Ovary (tissue), 9 donors: ENCODE results near the gene WDR41. TPM values are rescaled to one million over a fixed set of nuclear protein-coding genes. Genes with fewer than 3 reads are reported as not detected.
"Not testable (repeated sequence)": the region's sequence is repeated elsewhere in the genome, so short reads cannot be mapped to it uniquely, and the experiment has no call there.

Source experiments
- DNase-seq, 5 donors: peaks; one replicate each; pipeline ENCODE4 v3.0.0-alpha.2; 2019 to 2020
- H3K27ac ChIP-seq, 2 donors: fragments of 200-600 bp; one replicate each; pipeline versions ENCODE4 v1.5.1 to v1.8.0; 2019 to 2022
- H3K27me3 ChIP-seq: fragments of 200-600 bp; one replicate; pipeline ENCODE4 v1.8.0; 2022
- H3K36me3 ChIP-seq: fragments of 200-600 bp; sonication (generic); one replicate; pipeline ENCODE4 v1.5.1; 2019
- H3K4me1 ChIP-seq: one replicate; pipeline ENCODE4 v1.8.1; 2013; ENCODE audit warnings: mild to moderate bottlenecking, moderate library complexity; ENCODE audit not compliant: insufficient read depth
- H3K4me3 ChIP-seq: fragments of 200-600 bp; sonication (generic); one replicate; pipeline ENCODE4 v1.5.1; 2017
- H3K9me3 ChIP-seq, 2 donors: fragments of 200-600 bp in 1 of 2; sonication (generic) in 1 of 2; one replicate each; pipeline versions ENCODE4 v1.5.1 to v1.8.1; 2013 to 2019; ENCODE audit warnings: mild to moderate bottlenecking in 1 of 2, moderate library complexity in 1 of 2
- EP300 ChIP-seq: sonication (generic); formaldehyde crosslinking; IDR thresholded peaks from one replicate; pipeline ENCODE4 v1.6.1; 2017; ENCODE audit warnings: antibody characterized with exemption
- POLR2A ChIP-seq: fragments of 450-650 bp; IDR thresholded peaks from one replicate; pipeline ENCODE4 v1.6.1; 2017; ENCODE audit warnings: antibody characterized with exemption, mild to moderate bottlenecking, moderate library complexity
- WGBS, 3 donors: extraction: QIAGEN DNeasy Blood & Tissue Kit in 1 of 3; methylation state at CpG; one replicate each; pipeline versions ENCODE4 v1.1.5 to v1.1.7; 2013 to 2017; 5-methylcytosine and 5-hydroxymethylcytosine counted together
- intact Hi-C, 4 donors: fragments of 100-400 bp; cut with DNase I; formaldehyde crosslinking; loops; one replicate each; pipeline versions ENCODE4 v1.11.0 to v1.15.1; 2022 to 2023
- polyA plus RNA-seq, 2 donors: library from polyadenylated mRNA; stranded (reverse); fragments of 200-250 nt in 1 of 2; fragments of 350-450 nt in 1 of 2; fragmentation: Illumina TruSeq in 1 of 2; extraction: RNeasy Lipid Tissue Mini Kit (QIAGEN cat#74804) in 1 of 2; gene quantifications; one replicate each; pipeline ENCODE4 v1.2.3, GENCODE V29; 2013 to 2014
- total RNA-seq, 7 donors: library from RNA; depleted of rRNA in 2 of 7; stranded (reverse); fragments of >200 nt in 2 of 7; fragmentation: NEBNext Ultra II Directional in 3 of 7; extraction: Animal tissue kit (Norgen Biotek cat#: 25700) in 3 of 7; gene quantifications; one replicate each; pipeline versions ENCODE4 v1.1.0 to v1.2.4, GENCODE V29; 2016 to 2023
- TF ChIP-seq, protein P1 (sequence below), 3 donors: fragments of 450-650 bp in 2 of 3; fragments of 200-600 bp in 1 of 3; IDR thresholded peaks; one replicate each; pipeline versions ENCODE4 v1.5.1 to v1.8.0; 2016 to 2022; ENCODE audit warnings: antibody characterized with exemption in 3 of 3, mild to moderate bottlenecking in 1 of 3
- donor health status: DM: no; HTN: no; CAD: no; lungs with moderate emphysema.
- donor health status: DM: no; HTN: no; CAD: no.
- donor health status: Bipolar disorder and iron deficiency.
- donor health status: DM: yes; HTN: yes; CAD: no.
- donor health status: DM: no; HTN: no; CAD: no.
- donor health status: DM: yes; HTN: yes; CAD: no.

The WDR41 gene
- total and polyA plus RNA-seq, 9 donors, result 7.5 to 45.4 (median 31.9) TPM

- peaks cover 10% of the 10 kb centered on the region for H3K4me1 ChIP-seq
- 18 to 39% (median 31%) methylated on average over 3 of the region's 3 CpGs for WGBS, 3 donors
- no peaks in the 10 kb centered on the region for H3K27me3 ChIP-seq
Observed at GRCh38 chr5:77390221-77390620, 101.9 kb downstream of the WDR41 start.

DNA sequence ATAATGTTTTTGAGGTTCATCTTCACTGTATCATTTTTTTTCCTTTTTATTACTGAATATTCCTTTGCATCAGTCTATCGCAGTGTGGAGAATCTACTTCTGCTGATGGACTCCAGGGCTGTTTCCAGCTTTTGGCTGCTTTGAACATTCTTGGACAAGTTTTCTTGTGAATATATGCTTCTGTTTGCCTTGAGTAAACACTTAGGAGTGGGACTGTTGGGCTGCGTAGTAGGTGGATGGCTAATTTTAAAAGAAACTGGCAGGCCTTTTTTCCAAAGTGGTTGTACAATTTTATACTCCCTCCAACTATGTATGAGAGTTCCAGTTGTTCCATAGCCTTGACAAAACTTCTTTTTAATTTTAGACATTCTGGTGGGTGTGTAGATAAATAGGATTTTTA, 102.4 kb downstream of the WDR41 start:
- Histone ChIP-seq H3K27ac (peak overlapping the region in 1 of 2 donors; percentile 39), H3K9me3 (no peaks in the 10 kb centered on the region), H3K36me3 (no peaks in the 10 kb centered on the region), H3K4me3 (no peak overlapping the region), H3K27me3 (no peaks in the 10 kb centered on the region), H3K4me1 (peaks cover 10% of the 10 kb centered on the region)
- TF ChIP-seq, protein P1, sequence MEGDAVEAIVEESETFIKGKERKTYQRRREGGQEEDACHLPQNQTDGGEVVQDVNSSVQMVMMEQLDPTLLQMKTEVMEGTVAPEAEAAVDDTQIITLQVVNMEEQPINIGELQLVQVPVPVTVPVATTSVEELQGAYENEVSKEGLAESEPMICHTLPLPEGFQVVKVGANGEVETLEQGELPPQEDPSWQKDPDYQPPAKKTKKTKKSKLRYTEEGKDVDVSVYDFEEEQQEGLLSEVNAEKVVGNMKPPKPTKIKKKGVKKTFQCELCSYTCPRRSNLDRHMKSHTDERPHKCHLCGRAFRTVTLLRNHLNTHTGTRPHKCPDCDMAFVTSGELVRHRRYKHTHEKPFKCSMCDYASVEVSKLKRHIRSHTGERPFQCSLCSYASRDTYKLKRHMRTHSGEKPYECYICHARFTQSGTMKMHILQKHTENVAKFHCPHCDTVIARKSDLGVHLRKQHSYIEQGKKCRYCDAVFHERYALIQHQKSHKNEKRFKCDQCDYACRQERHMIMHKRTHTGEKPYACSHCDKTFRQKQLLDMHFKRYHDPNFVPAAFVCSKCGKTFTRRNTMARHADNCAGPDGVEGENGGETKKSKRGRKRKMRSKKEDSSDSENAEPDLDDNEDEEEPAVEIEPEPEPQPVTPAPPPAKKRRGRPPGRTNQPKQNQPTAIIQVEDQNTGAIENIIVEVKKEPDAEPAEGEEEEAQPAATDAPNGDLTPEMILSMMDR (IDR thresholded peaks at IDR 0.05), result no peak
- no peak for TF ChIP-seq POLR2A
- no peak for TF ChIP-seq EP300
- DNase-seq, result no peak
- intact Hi-C loops, result no loop called here
- WGBS, 3 donors, result 21 to 37% (median 35%) methylated on average over 2 of the region's 2 CpGs

More at GRCh38 chr5:77390221-77390620, 101.9 kb downstream of the WDR41 start:
- intact Hi-C loops, result no loop called here
- DNase-seq, result peak in 2 of 5 donors; percentile 29 to 41
- H3K27ac ChIP-seq, result peak overlapping the region in 1 of 2 donors; percentile 15
- H3K4me3 ChIP-seq, result no peak overlapping the region
- no peaks in the 10 kb centered on the region for H3K9me3 ChIP-seq
- no peaks in the 10 kb centered on the region for H3K36me3 ChIP-seq
- TF ChIP-seq EP300, result no peak
- TF ChIP-seq, protein P1 (IDR thresholded peaks at IDR 0.05), result no peak

- H3K9me3 ChIP-seq, intact Hi-C loops, H3K36me3 ChIP-seq, DNase-seq, H3K27ac ChIP-seq, H3K27me3 ChIP-seq, H3K4me3 ChIP-seq: not testable (repeated sequence)
- peaks cover 10% of the 10 kb centered on the region for H3K4me1 ChIP-seq
- WGBS, 3 donors, result 95 to 100% (median 100%) methylated on average over 1 of the region's 1 CpG
Observed at GRCh38 chr5:77386340-77386739, 105.8 kb downstream of the WDR41 start.

DNA sequence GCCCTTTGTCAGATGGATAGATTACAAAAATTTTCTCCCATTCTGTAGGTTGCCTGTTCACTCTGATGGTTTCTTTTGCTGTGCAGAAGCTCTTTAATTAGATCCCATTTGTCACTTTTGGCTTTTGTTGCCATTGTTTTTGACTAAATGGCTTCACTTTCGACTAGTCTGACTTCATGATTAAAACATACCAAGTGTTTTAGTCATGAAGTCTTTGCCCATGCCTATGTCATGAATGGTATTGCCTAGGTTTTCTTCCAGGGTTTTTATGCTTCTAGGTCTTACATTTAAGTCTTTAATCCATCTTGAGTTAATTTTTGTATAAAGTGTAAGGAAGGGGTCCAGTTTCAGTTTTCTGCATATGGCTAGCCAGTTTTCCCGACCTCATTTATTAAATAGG, 108.8 kb downstream of the WDR41 start:
- DNase-seq, H3K27me3 ChIP-seq, H3K9me3 ChIP-seq, H3K27ac ChIP-seq, H3K4me1 ChIP-seq, intact Hi-C loops, H3K4me3 ChIP-seq, H3K36me3 ChIP-seq: not testable (repeated sequence)
- WGBS, 3 donors, result 82 to 95% (median 84%) methylated on average over 2 of the region's 2 CpGs

Other genes with a start within 250 kb of the WDR41 start
- not detected for gene OTP, start 146.4 kb upstream of the WDR41 start, total RNA-seq
- not detected for gene OTP, start 146.4 kb upstream of the WDR41 start, polyA plus RNA-seq